GM12892 (cell line): Measurements from ENCODE around the gene ISM2.
"Not testable (repeated sequence)": the region's sequence is repeated elsewhere in the genome, so short reads cannot be mapped to it uniquely, and the experiment has no call there.

Experiments used
- DNase-seq: peaks from one replicate; pipeline ENCODE4 v3.0.0; 2011; ENCODE audit not compliant: insufficient read length
- FAIRE-seq: peaks from 2 replicates; lab custom pipeline; 2011; peaks lifted over from hg19 to GRCh38; lab: Jason Lieb, UNC
- POLR2A ChIP-seq: IDR thresholded peaks from 2 replicates; pipeline ENCODE4 v1.6.1; 2011; ENCODE audit warnings: low read depth, low read length, control low read depth
- POLR2AphosphoS5 ChIP-seq: IDR thresholded peaks from 2 replicates; pipeline ENCODE4 v1.6.1; 2011; ENCODE audit warnings: low read depth, low read length, control low read depth
- TAF1 ChIP-seq: IDR thresholded peaks from 2 replicates; pipeline ENCODE4 v1.6.1; 2011; ENCODE audit warnings: low read depth, mild to moderate bottlenecking, control low read depth, low read length, borderline replicate concordance

The ISM2 gene

DNA sequence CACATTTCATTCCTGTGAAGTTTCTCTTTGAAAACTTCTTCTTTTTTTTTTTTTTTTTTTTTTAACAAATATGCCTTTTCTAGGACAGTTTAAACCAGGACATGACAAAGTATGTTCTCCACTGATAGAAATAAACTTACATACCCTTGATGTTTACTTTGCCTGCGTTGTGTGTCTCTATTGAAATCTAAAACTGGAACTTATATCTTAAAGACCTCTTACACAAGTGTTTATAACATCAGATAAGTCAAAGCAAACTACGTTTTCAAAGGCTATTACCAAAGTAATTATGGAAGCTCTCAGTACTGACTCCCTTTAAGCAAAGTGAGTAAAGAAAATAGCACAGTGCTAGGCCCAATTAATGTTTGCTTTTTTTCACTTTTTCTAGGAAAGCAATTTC is 30.6 kb upstream of the ISM2 start:
- FAIRE-seq (no peak), DNase-seq (no peak)
- TF ChIP-seq POLR2AphosphoS5 = no peak

DNA sequence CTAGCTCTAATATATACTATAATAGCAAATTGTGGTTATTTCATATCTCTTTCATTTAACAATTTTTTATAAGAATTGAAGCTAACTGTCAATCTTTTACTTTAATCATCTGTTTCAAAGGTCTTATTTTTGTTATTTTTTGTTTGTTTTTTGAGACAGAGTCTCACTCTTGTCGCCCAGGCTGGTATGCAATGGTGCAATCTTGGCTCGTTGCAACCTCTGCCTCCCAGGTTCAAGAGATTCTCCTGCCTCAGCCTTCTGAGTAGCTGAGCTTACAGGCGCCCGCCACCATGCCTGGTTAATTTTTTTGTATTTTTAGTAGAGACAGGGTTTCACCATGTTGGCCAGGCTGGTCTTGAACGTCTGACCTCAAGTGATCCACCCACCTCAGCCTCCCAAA is 30.1 kb upstream of the ISM2 start:
- not testable (repeated sequence) for DNase-seq, FAIRE-seq

DNA sequence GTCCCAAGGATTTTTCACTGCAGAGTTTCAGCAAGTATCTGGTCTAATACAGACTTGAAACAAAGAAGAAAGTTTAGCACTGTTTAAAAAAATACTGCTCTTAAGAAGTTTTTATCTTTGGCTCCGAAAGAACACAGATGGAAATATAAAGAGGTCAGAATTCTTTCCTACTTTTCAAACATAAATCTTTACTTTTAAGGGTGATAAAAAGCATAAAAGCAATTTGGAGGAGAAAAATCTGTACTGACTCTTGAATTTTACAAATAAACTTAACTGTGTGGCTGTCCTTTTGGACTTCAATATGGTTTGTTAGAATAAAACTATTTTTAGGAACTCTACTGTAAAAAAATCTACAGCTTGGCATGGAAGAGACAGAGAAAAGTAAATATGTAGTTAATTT is 27.6 kb upstream of the ISM2 start:
- DNase-seq = no peak
- TF ChIP-seq POLR2AphosphoS5 (no peak), POLR2A (no peak), TAF1 (no peak)
- FAIRE-seq = no peak

DNA sequence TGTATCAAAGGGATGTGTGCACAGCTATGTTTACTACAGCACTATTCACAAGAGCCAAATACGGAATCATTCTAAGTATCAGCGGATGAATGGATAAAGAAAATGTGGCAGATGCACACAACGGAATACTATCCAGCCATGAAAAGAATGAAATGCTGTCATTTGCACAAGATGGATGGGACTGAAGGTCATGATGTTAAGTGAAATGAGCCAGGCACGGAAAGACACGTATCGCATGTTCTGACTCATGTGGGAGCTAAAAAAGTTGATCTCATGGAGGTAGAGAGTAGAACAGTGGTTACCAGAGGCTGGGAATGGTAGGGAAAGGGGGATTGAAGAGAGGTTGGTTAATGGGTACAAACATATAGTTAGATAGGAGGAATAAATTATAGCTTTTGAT is 25.9 kb upstream of the ISM2 start:
- TF ChIP-seq POLR2AphosphoS5 (no peak), TAF1 (no peak), POLR2A (no peak)
- FAIRE-seq (no peak), DNase-seq (no peak)

DNA sequence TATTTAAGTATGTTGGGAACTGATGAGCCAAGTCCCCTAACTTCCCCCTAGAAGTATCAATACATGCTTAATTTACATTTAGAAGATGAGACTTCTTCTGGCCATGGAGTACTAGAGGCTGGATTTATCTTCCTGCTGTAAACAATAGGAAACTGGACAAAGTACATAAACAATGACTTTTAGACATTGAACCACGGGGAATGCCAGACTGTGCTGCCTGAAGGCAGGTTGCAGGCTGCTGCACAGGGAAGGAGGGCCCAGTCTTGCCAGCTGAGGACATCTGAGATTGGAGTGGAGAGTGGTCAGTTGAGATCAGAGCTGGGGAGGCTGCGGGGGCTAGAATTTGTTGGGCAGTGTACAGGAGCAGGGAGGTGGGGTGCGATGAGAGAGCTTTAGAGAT is 24.5 kb upstream of the ISM2 start:
- TF ChIP-seq POLR2A (no peak), POLR2AphosphoS5 (no peak), TAF1 (no peak)
- no peak for FAIRE-seq
- DNase-seq = no peak

DNA sequence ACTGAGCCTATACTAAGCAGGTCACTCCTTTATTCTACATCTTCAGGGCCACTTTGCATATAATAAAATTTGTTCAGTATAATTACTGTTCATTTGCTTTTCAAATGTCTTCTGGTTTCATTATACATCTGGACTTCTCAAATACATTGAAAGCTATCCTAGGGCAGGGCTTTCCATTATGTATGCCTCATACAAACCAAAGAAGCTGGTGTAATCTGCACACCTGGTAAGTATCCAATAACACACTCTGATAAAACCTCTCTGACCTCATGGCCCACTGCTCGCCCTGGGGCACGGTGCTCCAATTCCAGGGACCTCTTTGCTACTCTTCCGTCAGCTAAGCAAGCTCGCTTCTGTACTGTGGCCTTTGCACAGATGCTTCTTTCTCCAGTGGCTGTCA is 21.9 kb upstream of the ISM2 start:
- no peak for FAIRE-seq
- TF ChIP-seq TAF1 (no peak), POLR2AphosphoS5 (no peak), POLR2A (no peak)
- no peak for DNase-seq

DNA sequence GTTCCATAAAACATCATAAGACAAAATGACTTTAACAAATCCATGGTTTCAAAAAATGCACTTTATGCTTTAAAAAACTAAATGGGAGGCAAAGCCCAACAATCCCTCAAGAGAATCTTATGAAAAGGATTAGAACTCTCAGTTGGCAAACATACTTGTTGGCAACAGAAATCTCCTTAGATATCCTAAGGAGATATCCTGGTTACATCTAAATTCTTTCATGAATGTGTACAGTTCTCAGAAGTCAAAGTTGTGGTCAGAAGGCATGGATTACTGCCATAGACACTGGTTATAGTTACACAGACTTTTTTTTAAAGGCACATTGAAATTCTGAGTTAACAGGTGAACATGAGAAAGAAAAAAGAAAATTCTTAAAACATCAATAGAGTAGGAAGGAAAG is 17.5 kb upstream of the ISM2 start:
- FAIRE-seq = no peak
- no peak for DNase-seq
- TF ChIP-seq TAF1 (no peak), POLR2A (no peak), POLR2AphosphoS5 (no peak)

DNA sequence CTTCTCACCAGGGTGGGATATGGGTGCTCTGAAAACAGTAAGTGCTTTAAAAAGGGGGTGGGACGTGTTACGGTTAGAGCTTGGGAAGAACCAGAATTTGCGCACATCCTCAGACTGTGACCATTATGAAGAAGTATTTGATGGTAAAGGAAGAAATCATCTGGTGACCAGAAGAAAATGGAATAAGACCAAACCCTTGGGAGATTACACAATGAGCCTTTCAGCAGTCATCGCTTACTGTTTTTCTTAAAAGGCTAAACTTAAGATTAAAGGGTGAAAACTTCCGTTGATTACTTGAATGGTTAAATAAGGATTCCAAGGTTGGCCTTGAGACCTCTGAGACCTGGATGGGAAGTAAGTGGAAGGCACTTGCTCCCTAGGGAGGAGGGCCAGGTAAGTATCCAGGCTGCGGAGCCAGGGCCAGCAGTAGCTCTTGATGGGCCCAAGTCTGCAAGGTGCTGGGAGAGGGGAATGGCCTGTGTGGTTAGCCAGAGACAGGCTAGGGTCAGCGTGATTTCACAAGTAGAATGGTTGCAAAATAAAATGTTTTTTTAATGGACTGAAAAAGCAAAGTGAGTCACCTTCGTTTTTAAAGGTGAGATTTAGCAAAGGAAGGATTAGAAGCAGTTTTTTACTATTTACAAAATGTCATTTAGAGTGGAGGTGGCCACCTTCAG is 13.0 kb upstream of the ISM2 start:
- DNase-seq = no peak
- TF ChIP-seq POLR2A = no peak
- no peak for TF ChIP-seq POLR2AphosphoS5
- no peak for TF ChIP-seq TAF1
- no peak for FAIRE-seq

DNA sequence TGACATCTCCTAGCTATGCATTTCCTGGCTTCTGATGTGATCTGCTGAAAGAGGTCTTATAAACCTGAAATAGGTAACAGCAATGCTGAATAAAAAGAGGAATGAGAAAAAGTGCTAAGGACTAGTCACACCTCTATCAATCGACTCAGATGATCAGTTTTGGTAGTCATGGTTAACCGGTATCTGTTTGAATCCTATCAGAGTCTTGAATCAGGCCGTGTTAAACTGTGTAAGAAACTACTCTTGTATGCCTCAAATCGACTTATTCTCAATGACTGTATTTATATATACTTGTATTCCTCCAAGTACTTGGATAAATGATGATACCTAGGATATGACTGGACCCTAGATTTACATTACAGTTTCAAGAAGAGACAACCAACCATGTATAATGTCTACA is 10.8 kb upstream of the ISM2 start:
- TF ChIP-seq POLR2AphosphoS5 = no peak
- TF ChIP-seq POLR2A = no peak
- no peak for FAIRE-seq
- DNase-seq = no peak

DNA sequence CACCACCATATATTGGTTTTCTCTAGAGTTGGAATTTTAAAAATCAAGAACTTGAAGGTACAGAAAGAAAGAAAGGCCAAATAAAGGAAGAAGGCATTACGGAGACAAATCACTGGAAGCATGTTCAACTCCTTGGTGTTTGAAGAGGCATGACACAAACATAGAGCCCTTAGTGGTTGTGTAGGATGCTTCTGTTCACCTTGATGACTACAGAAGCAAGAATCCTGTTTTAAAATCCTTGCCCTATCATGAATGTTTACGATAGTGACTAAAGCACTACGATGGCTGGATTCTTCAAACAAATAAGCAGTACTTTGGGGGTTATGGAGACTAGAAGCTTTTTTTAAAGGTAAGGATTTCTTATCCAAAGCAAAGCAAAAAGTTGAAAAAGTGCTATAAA is 10.3 kb upstream of the ISM2 start:
- FAIRE-seq = no peak
- no peak for TF ChIP-seq POLR2A
- TF ChIP-seq TAF1 = no peak
- no peak for TF ChIP-seq POLR2AphosphoS5
- DNase-seq = no peak

DNA sequence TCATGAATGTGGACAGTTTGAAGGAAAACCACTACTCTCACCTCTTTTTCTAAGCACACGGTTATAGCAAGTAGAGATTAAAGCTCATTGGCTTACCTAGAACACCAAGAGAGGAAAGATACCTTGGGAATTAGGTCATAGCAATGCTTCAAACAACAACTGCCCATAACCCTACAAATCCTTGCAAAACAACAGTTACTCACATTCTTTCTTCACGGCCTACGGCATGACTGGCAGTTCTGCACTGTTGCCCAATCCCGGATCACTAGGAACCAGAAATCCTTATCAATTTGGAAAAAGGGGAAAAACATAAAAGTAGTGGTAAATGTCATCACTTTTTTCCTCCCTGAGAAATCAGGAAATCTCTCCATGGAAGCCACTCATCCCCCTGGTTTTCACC is 9.6 kb upstream of the ISM2 start:
- TF ChIP-seq TAF1 (no peak), POLR2AphosphoS5 (no peak), POLR2A (no peak)
- FAIRE-seq = no peak
- no peak for DNase-seq

DNA sequence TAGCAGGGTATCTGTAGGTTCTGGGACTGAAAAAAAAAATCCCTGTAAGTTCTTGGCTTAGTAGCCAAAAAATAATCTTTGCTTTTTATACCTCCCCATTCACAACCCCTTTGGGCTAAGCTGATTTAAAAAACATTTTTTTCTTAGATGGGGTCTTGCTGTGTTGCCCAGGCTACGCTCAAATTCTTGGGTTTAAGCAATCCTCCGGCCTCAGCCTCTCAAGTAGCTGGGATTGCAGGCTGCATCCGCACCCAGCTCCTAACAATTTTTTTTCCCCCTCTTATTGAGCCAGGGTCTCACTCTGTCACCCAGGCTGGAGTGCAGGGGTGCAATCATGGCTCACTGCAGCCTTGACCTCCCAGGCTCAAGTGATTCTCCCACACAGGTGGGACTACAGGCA is 9.1 kb upstream of the ISM2 start:
- TF ChIP-seq TAF1 (no peak), POLR2AphosphoS5 (no peak), POLR2A (no peak)
- no peak for DNase-seq
- FAIRE-seq = no peak

DNA sequence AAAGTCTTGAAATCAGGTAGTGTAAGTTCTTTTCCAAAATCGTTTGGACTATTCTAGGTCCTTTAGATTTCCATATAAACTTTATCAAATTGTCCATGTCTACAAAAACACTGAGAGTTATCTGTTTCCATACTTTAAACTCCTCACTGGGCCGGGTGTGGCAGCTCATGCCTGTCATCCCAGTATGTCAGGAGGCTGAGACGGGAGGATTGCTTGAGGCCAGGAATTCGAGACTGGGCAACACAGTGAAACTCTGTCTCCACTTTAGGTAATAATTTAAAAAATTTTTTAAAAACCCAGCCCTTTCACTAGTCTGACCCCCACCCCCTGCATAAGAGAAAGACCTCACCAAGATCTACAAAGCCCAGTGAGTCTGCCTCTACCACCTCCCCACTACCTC is 6.4 kb upstream of the ISM2 start:
- TF ChIP-seq TAF1 (no peak), POLR2A (no peak), POLR2AphosphoS5 (no peak)
- DNase-seq (no peak), FAIRE-seq (no peak)
